ENCODE measurements around the gene RETSAT.

- TF ChIP-seq CEBPB (IDR thresholded peaks at IDR 0.05): no peak
- TF ChIP-seq POLR2A (IDR thresholded peaks at IDR 0.05; ENCODE audit: low read length): no peak
- TF ChIP-seq RFX5 (IDR thresholded peaks at IDR 0.05): no peak
Observed at GRCh38 chr2:85367180-85367579, 12.9 kb upstream of the RETSAT start.

Data from A549 (cell line).